Renal pelvis (tissue), 12 donors: ENCODE measurements around the gene PI4K2A. TPM values are rescaled to one million over a fixed set of nuclear protein-coding genes. Genes with fewer than 3 reads are reported as not detected.

ENCODE experiments used
- DNase-seq: peaks from one replicate; pipeline ENCODE4 v3.0.0-alpha.2; 2013
- long read RNA-seq, 16 experiments: transcript quantifications; one replicate each; lab custom pipeline, GENCODE V29; 2026
- polyA plus RNA-seq, 3 donors: library from polyadenylated mRNA; unstranded; fragments of 120-200 nt; gene quantifications; one replicate each; pipeline ENCODE4 v1.2.1, GENCODE V29; 2013; ENCODE audit not compliant: insufficient read length in 3 of 3

Gene PI4K2A
- polyA plus RNA-seq, result 10 to 100 TPM; 18.8 to 20.7 (median 20.5) TPM
- long read RNA-seq, donor 1, full-length matches to known transcripts, result 5 of 5 reads
- long read RNA-seq, donor 1, partial matches to known transcripts, result 0 of 5 reads
- long read RNA-seq, donor 1, other reads (novel, unspliced or antisense), result 0 of 5 reads
- long read RNA-seq, donor 2, full-length matches to known transcripts, result 5 of 5 reads
- long read RNA-seq, donor 2, partial matches to known transcripts, result 0 of 5 reads
- long read RNA-seq, donor 2, other reads (novel, unspliced or antisense), result 0 of 5 reads
- long read RNA-seq, donor 3, full-length matches to known transcripts, result 6 of 6 reads
- long read RNA-seq, donor 3, partial matches to known transcripts, result 0 of 6 reads
- long read RNA-seq, donor 3, other reads (novel, unspliced or antisense), result 0 of 6 reads
- long read RNA-seq, donor 4, full-length matches to known transcripts, result 6 of 6 reads
- long read RNA-seq, donor 4, partial matches to known transcripts, result 0 of 6 reads
- long read RNA-seq, donor 4, other reads (novel, unspliced or antisense), result 0 of 6 reads
- long read RNA-seq, donor 5, full-length matches to known transcripts, result 1 of 1 reads
- long read RNA-seq, donor 5, partial matches to known transcripts, result 0 of 1 reads
- long read RNA-seq, donor 5, other reads (novel, unspliced or antisense), result 0 of 1 reads
- long read RNA-seq, donor 6, full-length matches to known transcripts, result 5 of 5 reads
- long read RNA-seq, donor 6, partial matches to known transcripts, result 0 of 5 reads
- long read RNA-seq, donor 6, other reads (novel, unspliced or antisense), result 0 of 5 reads
- long read RNA-seq, donor 7, full-length matches to known transcripts, result 7 of 7 reads
- long read RNA-seq, donor 7, partial matches to known transcripts, result 0 of 7 reads
- long read RNA-seq, donor 7, other reads (novel, unspliced or antisense), result 0 of 7 reads
- long read RNA-seq, donor 8, full-length matches to known transcripts, result 3 of 3 reads
- long read RNA-seq, donor 8, partial matches to known transcripts, result 0 of 3 reads
- long read RNA-seq, donor 8, other reads (novel, unspliced or antisense), result 0 of 3 reads
- long read RNA-seq, donor 9, full-length matches to known transcripts, result 4 of 4 reads
- long read RNA-seq, donor 9, partial matches to known transcripts, result 0 of 4 reads
- long read RNA-seq, donor 9, other reads (novel, unspliced or antisense), result 0 of 4 reads
- long read RNA-seq, donor 10, full-length matches to known transcripts, result 5 of 5 reads
- long read RNA-seq, donor 10, partial matches to known transcripts, result 0 of 5 reads
- long read RNA-seq, donor 10, other reads (novel, unspliced or antisense), result 0 of 5 reads
- long read RNA-seq, donor 11, full-length matches to known transcripts, result 5 of 5 reads
- long read RNA-seq, donor 11, partial matches to known transcripts, result 0 of 5 reads
- long read RNA-seq, donor 11, other reads (novel, unspliced or antisense), result 0 of 5 reads
- long read RNA-seq, donor 12, full-length matches to known transcripts, result 7 of 17 reads
- long read RNA-seq, donor 12, partial matches to known transcripts, result 10 of 17 reads
- long read RNA-seq, donor 12, other reads (novel, unspliced or antisense), result 0 of 17 reads
- long read RNA-seq, donor 13, full-length matches to known transcripts, result 2 of 7 reads
- long read RNA-seq, donor 13, partial matches to known transcripts, result 5 of 7 reads
- long read RNA-seq, donor 13, other reads (novel, unspliced or antisense), result 0 of 7 reads
- long read RNA-seq, donor 14, result 0 reads
- long read RNA-seq, donor 15, full-length matches to known transcripts, result 10 of 39 reads
- long read RNA-seq, donor 15, partial matches to known transcripts, result 0 of 39 reads
- long read RNA-seq, donor 15, other reads (novel, unspliced or antisense), result 29 of 39 reads
- long read RNA-seq, donor 16, full-length matches to known transcripts, result 5 of 5 reads
- long read RNA-seq, donor 16, partial matches to known transcripts, result 0 of 5 reads
- long read RNA-seq, donor 16, other reads (novel, unspliced or antisense), result 0 of 5 reads

DNA sequence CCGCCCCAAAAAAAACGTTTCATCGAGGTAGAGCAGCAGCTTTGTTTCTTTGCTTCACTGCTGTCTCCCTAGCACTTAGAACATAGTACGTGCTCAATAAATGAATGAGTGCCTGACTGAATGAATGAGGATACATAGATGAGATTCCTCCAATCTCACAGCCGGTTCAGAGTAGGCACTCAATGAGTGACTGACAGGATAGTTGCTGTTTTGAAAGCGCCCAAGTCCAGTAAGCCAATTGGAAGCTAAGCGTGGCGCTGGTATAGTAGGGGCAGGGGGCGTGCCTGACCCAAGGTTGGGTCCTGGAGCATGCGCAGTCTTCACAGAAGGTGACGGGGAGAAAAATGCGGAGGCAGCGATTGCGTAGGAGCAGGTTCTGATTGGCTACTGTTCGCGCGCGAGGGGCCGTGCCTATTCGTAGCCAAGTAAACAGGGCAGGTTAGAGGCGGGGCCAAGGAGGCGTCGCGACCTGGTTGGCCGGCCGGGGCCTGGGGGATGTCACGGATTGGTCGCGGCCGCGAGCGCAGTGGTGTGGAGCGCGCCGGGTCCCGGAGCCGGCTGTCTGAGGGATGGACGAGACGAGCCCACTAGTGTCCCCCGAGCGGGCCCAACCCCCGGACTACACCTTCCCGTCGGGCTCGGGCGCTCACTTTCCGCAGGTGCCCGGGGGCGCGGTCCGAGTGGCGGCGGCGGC lies at the start of gene PI4K2A:
Gene PI4K2A (plus strand): TSS at position 498 of the 694 bp plus-strand sequence. CDS start 72 bp downstream, at position 570.
- DNase-seq, result peak; percentile 99

DNA sequence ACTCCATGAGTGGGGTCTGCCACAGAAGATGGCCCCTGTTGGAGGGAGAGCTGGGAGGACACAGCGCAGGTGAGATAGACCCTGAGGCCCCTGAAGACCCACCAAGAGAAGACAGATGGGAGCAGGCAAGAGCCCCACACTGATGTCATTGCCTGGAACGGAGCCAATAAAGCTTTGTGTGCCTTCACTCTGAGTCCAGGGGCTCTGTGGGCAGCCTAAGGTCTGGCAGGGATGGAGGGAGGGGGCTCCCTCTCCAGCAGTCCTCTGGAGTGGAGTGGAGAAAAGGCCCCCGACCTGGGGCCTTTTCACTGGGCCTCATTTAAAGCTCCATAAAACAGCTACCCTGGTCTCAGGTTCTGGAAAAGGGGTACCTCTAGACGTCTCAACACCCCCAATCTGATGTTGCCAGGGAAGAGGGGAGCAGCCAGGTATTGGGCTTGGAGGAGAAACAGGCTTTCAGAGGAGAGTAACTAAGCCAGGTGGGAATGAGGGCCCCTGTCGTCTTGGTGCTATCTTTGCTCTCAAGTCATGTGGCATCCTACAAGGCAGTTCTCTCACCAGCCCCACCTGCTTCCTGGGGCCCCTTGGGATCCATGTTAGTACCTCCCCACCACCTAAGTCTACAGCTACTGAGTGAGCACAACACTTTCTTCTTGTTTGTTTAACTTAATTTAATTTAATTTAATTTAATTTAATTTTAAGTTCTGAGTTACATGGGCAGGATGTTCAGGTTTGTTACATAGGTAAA lies 49.5 kb upstream of the PI4K2A start:
- DNase-seq, result no peak

DNA sequence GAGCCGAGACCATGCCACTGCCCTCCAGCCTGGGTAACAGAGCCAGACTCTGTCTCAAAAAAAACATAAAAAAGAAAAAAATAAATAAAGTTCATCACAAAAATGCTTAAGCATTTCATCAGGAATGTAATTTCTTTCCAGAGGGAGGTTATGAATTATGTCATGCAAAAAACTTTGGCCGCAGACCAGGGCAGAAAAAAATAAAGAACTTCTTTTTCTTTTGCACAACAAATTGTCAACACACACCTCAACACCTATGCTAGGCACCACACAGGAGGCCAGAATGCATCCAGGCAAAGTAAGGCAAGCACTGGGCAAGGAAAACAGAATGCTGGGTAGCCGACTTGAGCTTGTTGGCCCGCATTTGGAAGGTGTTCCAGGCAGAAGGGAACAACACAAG lies 47.0 kb upstream of the PI4K2A start:
- no peak for DNase-seq

DNA sequence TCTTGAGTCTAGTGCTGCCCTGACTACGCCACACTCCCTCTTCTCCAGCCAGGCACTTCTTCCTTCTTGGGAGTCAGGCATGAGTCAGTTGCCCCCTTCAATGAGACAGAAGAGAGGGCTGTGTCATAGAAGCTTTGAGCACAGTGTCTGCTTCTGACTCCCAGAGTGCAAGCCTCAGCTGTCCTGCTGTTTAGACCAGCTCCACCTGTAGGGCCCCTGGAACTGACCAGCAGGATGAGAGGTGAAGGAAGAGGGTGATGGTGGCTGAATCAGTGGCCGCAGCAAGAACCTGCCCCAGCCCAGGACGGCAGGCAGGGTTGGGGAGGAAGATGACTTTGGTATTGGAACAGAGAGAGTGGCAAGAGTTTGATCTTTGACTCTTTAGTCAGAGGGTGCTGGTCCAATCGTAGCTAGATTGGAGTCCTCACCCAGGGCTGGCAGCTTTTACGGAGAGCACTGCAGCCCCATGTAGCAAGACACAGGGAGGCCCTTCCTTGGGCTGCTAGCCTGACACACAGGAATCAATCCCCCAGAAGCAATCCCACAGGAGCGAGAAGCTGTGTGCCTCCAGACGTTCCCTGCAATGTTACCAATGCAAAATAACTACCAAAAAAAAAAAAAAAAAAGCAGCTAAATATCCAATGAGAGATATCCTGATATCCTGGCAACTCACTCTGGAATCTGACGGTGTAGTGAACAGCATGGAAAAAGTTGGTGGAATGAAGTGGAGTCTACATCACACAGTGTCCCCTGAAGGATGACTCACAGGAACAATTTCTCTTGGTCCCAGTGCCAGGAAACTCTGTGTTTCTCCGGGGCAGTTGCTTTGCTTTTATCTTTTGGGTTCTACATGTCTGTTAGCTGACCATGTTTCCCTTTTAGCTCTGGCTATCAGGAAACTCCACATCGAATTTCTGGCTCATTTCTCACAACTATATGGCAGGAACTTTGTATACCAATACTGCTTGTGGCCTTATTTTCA lies 44.1 kb upstream of the PI4K2A start:
- no peak for DNase-seq

DNA sequence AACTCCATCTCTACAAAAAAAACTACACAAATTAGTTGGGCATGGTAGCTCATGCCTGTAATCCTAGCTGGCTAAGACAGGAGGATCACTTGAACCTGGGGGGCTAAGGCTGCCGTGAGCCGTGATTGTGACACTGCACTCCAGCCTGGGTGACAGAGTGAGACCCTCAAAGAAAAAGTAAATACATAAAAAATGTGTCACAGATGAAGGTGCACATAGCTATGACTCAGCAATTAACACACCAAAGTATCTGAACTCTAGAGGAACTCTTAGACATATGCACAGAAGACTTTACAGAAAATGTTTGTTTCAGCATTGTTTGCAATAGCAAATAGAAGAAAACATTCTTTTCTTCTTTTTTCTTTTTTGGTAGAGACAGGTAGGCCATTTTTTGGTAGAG lies 42.7 kb upstream of the PI4K2A start:
- no peak for DNase-seq

DNA sequence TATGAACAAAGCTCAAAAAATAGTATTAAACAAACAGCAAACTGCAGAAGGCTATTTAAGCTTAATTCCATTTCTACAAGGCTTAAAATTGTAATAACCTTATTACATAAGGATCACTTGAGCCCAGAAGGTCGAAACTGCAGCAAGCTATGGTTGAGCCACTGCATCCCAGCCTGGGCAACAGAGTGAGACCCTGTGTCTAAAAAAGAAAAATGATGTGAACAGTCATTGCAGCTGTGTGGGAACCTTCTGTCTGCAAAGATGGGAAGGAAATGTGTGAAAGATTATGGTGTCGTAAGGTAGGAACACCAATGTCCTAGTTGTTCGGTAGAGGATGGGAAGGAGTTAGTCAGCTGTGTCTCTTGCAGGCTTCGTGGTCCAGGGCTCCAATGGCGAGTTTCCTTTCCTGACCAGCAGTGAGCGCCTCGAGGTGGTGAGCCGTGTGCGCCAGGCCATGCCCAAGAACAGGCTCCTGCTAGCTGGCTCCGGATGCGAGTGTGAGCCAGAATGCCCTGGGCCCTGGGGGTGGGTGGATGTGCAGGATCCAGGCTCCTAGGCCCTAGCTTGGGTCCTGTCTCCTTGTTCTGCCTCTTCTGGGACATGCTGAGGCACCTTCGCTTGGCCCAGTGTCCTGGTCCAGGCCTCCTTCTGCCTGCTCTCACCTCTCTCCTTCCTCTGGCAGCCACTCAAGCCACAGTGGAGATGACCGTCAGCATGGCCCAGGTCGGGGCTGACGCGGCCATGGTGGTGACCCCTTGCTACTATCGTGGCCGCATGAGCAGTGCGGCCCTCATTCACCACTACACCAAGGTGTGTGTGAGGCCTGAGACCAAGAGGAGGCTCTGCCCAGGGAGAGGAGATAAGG lies 41.8 kb upstream of the PI4K2A start:
- no peak for DNase-seq

DNA sequence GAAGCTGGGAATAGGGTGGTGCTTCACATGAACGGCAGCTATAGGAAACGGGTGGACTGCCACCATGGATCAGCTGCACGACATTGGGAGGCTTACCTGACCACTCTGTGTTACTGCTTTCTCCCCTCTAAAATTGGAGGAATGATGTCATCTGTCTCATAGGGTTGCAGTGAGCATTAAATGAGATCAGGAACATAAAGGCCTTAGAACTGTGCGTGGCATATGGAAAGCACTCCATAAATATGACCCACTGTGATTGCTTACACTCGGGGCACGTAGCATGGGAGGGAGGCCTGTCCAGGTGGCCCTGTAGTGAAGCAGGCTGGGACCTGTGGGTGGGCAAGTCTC lies 41.2 kb upstream of the PI4K2A start:
- DNase-seq, result no peak

DNA sequence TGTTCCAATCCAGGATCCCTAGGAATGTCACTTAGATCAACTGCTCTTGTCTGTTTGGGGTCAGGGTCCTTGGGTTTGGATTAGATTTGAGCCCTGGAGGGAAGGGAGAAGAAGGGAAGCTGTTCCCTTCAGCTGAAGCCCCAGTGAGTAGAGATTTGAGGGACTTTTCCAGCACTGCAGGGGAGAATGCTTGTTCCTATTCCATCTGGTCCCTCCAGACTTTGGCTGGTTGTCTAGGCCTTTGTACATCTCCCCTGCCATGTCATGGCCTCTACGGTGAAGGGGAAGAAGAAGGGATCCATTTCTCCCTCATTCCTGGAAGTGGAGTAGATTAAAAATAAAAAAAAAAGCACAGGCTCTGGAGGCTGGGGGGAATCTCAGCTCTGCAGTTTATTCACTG lies 39.9 kb upstream of the PI4K2A start:
- no peak for DNase-seq

DNA sequence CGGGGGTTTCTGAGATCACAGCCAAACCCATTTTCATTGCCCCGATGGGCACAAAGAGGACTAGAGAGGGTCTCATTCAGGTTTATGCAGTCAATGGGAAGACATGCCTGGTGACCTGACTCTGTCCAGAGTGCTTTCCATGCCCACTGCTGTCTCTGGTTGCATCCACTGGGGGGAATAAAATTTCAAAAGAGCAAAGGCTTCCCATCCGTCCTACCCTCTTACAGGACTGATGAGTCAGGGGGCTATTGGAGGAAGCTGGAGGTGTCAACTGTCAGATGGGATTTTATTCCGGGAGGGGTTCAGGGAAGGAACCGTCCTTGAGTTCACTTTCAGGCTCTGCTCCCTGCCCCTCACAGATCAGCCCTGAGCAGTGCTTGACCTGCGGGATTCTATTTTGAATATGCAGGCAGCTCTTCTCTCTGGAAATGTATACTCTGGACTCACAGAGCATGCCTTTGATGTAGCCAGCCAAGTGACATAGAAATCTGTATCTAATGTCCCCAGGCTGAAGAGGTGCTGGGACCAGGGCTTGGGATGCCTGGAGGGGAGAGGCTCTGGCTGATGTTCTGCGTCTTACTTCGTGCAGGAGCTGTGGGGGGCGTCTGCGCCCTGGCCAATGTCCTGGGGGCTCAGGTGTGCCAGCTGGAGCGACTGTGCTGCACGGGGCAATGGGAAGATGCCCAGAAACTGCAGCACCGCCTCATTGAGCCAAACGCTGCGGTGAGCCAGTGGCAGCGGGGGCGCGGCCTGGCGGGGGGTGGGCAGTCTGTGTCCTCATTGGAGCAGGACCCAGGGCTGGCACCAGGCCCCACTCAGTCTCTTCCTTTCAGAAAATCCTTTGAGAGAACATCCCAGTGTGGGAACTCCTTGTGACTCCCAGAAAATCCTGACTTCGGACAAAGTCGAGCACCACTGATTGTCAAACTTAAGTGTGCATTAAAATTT lies 38.9 kb upstream of the PI4K2A start:
- DNase-seq, result peak; percentile 11

DNA sequence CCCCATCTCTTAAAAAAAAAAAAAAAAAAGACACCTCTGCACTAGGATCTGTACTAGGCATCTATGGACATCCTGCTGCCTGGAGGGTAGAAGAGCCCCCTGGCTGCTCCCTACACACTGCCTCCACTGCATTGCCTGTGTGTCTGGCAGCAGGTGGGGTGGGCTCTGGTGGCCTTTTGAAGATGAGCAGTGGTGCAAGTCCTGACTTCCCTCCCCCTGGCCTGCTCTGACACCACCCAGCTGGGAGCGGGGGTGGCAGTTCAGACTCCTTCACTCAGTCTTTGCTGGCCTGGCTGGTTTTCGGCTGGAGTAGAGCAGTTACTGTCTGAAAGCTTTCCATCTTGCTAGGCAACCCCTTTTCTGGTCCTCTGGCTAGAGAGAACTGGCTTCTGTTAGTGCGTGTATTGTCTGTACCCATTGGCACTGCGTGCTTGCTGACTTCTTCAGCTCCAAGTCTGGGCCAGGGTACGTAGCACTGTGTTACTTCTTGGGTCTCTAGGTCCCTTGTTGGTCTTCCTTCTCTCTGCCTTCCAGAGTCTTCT lies 33.3 kb upstream of the PI4K2A start:
- DNase-seq, result peak; percentile 8

DNA sequence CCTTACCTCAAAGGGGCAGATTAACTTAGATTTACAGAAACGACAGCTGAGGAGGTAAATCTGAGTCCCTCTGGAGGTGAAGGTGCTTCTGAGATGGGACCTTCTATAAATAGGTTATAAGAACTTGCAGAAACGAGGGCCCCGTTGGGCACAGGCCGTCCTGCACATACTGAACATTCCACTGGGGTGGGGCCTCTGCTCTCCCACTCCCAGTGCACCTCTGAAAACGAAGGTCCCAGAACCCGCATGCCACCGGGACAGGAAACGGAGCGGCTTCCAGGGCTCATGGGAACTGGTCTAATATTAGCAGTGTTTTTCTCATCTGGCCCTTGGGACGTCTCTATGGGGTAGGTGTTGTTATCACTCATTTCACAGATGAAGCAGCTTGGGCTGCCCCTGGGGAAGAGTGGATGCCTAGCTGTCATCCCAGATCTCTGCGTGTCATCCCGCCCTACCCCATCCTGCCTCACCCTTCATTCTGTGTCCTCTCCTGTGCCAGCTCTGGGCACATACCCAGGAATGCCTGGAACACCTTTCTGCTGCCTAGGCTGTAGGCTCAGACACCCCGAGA lies 31.4 kb upstream of the PI4K2A start:
- DNase-seq, result no peak

DNA sequence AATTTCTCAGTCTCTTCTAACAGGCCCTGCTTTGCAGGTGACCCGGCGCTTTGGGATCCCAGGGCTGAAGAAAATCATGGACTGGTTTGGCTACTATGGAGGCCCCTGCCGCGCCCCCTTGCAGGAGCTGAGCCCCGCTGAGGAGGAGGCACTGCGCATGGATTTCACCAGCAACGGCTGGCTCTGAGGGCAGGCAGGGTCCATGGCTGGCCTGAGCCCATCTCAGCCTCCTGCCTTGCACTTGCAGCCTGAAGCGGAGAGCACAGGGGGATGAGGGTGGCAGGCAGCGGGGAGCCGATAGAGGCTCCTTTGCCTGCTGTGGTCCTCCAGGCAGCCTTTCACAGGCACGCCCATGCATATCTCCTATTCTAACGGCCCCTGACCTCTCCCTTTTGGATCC lies 29.0 kb upstream of the PI4K2A start:
- DNase-seq, result no peak

DNA sequence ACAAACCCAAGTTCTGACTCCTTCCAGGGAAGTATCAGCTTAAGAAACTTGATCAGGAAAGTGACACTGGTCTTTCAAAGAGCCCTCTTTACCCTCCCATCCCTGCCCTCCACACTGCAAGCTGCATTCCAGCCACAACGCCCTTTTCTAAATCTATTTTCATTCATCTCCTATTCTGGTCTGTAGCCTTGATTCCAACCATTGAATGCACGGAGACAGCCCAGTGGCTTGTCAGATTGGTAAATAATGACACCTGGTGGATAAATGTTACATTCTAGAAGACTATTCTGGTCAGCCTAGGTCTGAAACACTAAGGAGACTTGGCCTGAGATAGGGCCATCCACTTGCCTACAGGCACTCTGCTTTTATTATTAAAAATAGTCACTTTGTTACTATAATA lies 28.1 kb upstream of the PI4K2A start:
- DNase-seq, result peak; percentile 39

DNA sequence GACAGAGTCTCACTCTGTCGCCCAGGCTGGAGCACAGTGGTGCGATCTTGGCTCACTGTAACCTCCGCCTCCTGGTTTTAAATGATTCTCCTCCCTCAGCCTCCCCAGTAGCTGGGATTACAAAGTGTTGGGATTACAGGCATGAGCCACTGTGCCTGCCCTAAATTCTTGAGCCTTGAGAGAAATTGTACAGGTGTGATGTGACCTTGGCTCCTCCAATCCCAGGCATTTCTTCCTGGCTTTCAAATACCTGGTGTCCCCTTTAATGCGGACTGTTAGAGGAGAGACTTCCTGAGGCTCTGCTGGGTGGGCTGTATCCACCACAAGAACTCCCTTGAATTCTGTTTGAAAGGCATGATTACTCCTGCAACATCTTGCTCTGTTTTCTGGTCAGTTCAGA lies 22.2 kb upstream of the PI4K2A start:
- DNase-seq, result no peak

DNA sequence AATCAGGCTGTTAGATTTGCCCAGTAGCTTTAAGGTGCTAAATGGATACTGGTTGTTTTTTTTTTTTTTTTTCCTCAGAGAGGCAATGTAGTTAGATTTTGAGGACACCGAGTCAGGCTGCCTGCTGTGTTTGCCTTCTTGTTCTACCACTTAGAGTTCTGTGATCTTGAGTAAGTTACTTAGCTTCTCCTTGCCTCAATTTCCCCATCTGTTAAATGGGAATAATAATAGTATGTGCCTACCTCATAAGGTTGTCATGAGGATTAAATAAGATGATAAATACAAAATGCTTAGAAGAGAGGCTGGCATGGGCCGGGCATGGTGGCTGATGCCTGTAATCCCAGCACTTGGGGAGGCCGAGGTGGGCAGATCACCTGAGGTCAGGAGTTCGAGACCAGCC lies 21.7 kb upstream of the PI4K2A start:
- no peak for DNase-seq
